Astrocyte (in vitro differentiated cells and primary cell): ENCODE measurements around the gene PGM5.
"Not testable (repeated sequence)": the region's sequence is repeated elsewhere in the genome, so short reads cannot be mapped to it uniquely, and the experiment has no call there.

ENCODE experiments used
- CTCF ChIP-seq: IDR thresholded peaks from 2 replicates; pipeline ENCODE4 v1.5.1; 2011; ENCODE audit warnings: low read depth, mild to moderate bottlenecking, inconsistent platforms, low read length, moderate library complexity; ENCODE audit not compliant: insufficient read depth
- EZH2 ChIP-seq: IDR thresholded peaks from 2 replicates; pipeline ENCODE4 v1.6.1; 2012; ENCODE audit warnings: mild to moderate bottlenecking, low read length, inconsistent platforms; ENCODE audit not compliant: insufficient read depth

- TF ChIP-seq CTCF, EZH2: not testable (repeated sequence)
These were observed 48.2 kb downstream of the PGM5 start for GRCh38 chr9:68404421-68405185.
